NCI-H345 treated with DMSO at 0.1 percent for 48 hours (cell line): ENCODE data around the gene APOL6.

ENCODE experiments used
- DNase-seq: peaks from one replicate; lab custom pipeline; 2025; ENCODE audit not compliant: unreplicated experiment; lab: John Stamatoyannopoulos, UW

Gene APOL6, protein sequence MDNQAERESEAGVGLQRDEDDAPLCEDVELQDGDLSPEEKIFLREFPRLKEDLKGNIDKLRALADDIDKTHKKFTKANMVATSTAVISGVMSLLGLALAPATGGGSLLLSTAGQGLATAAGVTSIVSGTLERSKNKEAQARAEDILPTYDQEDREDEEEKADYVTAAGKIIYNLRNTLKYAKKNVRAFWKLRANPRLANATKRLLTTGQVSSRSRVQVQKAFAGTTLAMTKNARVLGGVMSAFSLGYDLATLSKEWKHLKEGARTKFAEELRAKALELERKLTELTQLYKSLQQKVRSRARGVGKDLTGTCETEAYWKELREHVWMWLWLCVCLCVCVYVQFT

DNA sequence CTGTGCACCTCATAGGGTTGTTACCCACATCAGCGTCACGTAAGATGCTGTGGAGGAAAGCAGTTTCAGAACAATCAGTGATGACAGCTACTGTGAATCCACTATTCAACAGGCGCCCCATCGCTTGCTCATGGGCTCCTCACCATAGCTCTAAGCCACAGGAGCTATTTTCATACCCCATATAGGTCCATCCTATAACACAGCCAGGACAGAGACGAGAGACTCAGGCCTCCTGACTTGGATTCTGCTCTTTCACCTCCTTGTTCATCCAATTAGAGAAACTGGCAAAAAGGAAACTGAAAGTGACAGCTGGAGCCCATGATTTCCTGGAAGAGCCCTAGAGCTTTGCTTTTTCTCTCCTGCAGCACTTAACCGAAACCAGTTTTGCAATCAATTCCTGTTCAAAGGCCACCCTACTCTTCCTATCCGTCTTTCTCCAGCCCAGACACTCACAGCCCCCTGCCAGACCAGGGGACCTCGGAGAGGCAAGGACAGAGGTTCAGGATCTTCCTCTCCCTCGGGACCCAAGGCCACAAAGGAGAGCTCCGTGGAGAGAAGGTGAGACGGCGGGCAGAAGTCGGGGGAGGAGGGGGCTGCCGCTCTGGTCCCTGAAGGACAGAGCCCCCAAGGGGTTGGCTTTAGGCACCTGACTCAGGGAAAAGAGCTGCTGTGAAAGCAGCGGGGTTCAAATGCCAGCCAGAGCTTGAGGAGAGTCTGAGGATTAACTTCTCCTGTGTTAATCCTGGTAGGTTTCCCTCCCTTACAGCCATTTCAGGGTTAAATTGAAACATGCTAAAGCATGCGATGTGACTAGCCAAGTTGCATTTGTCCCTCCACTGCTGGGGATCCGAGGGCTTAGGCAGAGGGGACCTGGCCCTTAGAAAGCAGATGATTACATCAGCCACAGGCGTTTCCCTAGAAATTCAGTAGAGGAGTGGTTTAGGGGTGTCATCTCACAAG is at the start of gene APOL6:
Gene APOL6, plus strand, starts transcription at position 381 of the 960 bp plus-strand sequence. CDS start 7,980 bp downstream, outside the sequence.
- no peak for DNase-seq

DNA sequence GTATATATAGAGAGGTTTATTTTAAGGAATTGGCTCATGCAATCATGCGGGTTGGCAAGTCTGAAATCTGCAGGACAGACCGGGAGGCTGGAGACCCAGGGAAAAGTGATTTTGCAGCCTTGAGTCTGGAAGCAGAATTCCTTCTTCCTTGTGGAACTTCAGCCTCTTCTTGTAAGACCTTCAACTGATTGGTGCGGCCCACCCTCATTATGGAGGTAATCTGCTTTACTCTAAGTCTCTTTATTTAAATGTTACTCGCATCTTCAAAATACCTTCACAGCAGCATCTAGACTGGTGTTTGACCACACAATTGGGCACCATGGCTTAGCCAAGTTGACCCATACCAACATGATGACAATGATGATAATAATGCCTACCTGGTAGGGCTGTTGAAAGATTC is 48.9 kb upstream of the APOL6 start:
- no peak for DNase-seq

DNA sequence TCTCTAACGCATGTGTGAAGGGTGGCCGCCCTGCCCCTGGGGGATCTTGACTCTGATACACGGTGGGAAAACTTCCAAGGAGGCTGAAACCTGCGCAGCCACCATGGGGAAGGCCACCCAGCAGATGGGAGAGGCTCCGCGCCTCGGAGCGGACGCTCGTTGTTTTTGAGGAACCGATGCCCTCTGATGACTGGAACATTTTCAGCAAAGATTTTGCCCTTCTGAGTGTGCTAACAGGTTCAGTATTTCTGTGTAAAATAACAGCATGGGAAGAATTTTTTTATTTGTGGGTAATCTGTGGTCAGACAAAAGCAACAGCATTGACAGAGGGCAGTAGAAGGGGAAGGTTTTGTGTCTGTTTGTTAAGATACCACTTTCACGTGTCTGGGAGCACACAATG is 47.8 kb upstream of the APOL6 start:
- no peak for DNase-seq

GRCh38 chr22:35601013-35601580 is 47.1 kb upstream of the APOL6 start:
- no peak for DNase-seq

DNA sequence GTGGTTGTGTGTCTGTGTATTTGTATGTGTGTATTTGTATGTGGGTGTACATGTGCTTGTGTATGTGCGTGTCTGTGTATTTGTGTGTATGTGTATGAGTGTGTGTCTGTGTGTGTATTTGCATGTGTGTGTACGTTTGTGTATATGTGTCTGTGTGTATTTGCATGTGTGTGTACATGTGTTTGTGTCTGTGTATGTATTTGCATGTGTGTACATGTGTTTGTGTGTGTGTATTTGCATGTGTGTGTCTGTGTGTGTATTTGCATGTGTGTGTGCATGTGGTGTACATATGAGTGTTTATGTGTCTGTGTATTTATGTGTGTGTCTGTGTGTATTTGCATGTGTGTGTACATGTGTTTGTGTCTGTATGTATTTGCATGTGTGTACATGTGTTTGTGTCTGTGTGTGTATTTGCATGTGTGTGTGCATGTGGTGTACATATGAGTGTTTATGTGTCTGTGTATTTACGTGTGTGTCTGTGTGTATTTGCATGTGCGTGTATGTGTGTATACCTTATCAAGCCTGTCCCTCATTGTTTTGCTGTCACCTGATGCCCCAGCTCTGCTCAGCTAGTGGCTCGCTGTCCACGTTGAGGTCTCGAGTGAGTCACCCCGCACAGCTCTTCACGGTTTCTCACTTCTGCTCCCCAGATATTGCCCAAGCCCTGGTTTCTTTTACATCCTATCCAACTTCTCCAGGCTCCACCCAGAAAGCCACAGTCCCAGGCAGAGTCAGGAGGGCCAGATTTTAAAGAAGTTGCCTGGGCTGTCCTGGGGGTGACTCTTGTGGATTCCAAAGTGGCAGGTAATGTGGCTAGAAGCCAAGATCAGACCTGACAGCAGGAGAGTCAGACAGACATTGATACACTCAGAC is 46.3 kb upstream of the APOL6 start:
- no peak for DNase-seq

- no peak for DNase-seq
Observed at GRCh38 chr22:35604621-35605368, 43.5 kb upstream of the APOL6 start.

DNA sequence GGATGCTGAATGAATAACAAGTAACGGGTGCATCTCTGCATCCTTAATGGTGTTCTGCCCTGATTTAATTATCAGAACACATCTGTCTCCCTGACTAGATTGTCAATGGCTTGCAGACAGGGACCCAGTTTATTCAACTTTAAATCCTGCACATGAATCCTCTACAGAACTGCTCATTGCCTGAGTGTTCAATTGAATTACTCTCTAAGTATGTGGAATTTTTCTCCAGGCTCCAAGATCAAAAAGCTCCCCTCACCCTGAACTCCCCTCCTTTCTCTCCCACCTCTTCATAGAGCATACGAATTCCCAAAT is 42.9 kb upstream of the APOL6 start:
- DNase-seq, result no peak

DNA sequence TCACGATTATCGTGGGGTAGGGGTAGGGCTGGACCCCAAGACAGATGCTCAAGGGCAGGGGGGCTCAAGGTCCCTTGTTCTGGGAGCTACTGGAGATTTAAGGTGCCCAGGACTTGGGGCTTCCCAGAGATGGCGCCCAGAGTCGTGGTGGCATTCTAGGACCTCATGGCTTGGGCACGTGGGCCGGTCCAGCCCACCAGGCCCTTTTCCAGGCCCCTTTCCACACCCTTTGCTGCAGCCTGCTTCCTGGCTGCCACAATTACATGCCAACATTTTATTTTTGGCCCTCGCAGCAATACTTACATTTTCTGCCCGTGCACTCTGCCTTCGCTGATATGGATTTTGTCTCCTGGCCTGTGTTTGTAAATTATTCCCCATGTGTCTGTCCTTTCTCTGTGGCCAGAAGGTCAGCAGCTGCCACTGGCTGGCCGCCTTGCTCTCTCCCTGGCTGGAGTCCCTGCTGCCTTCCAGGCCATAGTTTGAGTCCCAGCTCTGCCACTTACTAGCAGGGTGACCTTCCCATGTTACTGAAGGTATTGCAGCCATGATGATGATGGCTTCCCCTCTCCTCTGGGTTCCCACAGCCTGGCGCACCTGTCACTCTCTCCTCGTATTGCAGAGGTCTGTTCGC is 42.3 kb upstream of the APOL6 start:
- DNase-seq, result no peak

DNA sequence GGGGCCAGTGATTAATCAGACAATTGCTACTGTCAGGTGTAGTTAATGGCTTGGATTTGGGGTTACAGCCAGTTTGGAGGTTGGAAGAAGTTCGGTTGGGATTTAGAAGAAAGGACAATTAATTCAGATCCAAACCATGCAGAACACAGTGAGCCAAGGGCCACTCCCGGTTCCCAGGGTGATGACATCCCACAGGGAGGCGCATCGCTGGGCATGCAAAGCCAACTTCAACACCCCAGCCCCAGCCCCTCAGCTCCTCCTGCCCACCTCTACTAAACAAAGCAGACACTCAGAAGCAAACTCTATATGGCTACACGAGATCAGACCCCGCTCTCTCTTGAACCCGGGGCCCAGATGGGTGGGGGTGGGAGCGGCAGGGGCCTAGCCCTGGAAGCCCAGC is 41.3 kb upstream of the APOL6 start:
- no peak for DNase-seq

GRCh38 chr22:35608088-35608487 is 40.2 kb upstream of the APOL6 start:
- DNase-seq, result no peak

- DNase-seq, result no peak
Observed at GRCh38 chr22:35609261-35609660, 39.0 kb upstream of the APOL6 start.

DNA sequence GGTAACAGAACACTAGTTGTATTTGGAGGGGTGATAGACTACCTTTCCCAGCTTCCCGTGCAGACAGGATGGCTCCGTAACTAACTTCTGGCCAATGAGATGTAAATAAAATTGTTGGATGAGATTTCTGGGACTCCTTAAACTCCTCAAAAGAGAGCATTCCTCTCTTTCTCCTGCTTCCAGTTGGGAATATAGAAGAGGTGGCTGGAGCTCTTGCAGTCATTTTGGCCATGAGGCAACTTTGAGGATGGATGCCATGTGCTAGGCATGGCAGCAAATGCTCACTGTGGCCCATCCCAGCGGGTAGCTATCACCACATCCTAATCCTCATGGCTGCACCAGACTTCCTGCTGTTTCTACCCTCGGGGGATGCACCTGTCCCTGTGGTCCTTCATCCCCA is 38.5 kb upstream of the APOL6 start:
- no peak for DNase-seq

DNA sequence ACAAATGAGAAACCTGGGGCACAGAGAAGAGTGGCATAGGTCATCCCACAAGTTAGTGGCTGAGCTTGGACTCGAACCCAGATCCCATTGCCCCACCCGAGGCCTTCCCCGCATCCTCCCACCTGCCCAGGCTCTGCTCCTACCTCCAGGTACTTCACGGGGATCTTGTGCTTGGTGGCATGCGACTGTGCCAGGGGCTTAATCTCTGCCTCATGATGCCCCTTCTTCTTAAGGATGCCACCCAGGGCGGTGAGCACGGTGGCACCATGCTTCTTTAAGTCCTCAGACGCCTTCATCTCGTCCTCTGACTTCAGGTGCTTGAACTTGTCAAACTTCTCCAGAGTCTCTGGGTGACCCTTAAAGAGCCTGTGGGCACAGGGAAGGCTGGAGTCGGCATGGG is 37.5 kb upstream of the APOL6 start:
- DNase-seq, result no peak

GRCh38 chr22:35611200-35611890 is 36.9 kb upstream of the APOL6 start:
- DNase-seq, result no peak

DNA sequence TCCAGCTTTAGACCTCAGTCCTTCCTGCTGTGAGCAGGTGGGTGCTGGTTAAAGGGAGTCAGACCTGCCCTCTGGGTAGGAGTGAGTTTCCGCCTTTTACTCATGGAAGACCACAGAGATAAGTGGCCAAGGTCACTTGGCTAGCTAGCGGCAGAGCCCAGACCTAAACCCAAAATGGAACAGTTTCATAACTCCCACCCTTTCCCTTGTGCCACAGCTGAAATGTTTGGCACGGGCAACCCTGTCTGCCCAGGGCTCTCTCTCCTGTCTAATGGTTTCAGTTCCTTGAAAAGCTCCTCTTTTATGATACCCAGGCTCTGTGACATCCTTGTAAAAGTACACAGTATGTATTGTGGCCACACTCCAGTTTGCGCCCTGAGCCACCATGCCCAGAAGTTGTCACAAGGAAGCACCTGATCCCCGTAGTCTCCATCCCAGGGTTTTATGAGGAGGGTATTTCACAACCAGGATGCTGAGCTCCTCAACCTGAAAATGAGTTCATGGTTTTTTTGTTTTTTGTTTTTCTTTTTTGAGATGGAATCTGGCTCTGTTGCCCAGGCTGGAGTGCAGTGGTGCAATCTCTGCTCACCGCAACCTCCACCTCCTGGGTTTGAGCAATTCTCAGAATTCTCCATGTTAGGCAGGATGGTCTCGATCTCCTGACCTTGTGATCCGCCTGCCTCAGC is 36.2 kb upstream of the APOL6 start:
- no peak for DNase-seq

DNA sequence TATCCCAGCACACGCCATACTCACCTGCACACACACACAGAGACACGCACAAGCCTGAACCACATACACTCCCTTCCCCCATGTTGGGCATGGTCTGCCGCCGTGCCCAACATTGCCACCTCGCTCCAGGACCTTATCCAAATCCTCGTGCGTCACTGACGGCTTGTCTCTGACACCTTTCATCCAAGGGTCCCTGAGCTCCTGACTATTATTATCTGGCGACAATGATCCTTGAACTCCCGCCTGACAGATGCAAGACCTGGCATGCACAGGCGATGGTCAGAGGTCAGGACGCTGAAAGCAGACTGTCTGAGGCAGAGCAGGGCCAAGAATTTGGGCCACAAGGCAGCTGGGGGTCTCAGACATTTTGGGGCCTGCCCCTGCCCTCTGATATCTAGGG is 35.3 kb upstream of the APOL6 start:
- DNase-seq, result no peak

DNA sequence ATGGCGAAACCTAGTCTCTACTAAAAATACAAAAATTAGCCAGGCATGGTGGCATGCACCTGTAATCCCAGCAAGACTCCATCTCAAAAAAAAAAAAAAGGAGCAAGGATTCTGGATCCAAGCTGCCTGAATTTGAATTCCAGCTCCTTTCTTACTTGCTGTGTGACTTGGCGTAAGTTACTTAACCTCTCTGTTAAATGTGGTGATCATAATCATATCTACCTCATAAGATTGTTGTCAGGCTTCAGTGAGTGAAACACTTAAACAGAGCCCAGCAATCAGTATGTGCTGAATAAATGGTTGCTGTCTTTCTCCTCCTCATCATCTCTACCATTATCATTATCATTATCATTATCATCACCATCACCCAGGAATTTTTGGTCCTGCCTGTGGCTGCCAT is 33.8 kb upstream of the APOL6 start:
- DNase-seq, result no peak

DNA sequence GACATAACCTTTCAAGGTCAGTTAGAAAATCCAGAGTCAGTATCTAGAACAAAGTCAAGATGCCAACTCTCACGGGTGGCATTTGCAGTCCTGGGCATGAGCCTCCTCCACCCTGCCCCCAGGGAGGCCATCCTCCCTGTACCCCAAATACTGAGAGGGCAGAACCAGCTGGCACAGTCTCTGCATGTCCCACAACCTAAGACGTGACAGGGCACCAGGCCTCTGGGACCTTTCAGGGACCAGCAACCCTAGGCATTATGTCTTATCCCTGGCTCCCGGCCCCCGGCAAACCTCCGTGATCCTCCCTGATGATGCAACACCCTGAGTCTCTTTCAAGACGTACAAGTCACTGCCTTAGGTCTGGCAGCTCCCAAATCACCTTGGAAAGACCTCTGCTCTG is 33.1 kb upstream of the APOL6 start:
- no peak for DNase-seq

DNA sequence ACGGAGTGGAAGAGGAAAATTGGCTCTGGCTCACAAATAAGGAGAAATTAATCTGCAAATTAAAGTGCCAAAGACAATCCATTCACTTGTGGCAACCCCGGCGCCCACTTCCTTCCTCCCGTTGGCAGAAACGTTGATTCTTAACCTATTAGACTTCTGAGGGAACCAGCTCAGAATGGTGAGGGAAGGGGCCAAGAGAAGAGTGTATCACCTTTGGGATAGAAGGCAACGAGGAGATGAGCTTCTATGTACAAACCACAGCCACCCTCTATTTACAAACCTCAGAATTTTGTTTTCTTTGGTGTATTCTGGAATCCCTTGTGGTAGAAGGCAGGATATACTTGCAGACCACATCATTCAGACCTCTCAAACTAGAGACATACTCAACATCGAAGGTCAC is 32.2 kb upstream of the APOL6 start:
- DNase-seq, result no peak
